Measurements from ENCODE around the gene CLMN. TPM values are rescaled to one million over a fixed set of nuclear protein-coding genes. Genes with fewer than 3 reads are reported as not detected.
"Not testable (repeated sequence)": the region's sequence is repeated elsewhere in the genome, so short reads cannot be mapped to it uniquely, and the experiment has no call there.

The CLMN gene
- total and polyA plus RNA-seq, 2 of the 13 experiments (the other 11 are each of a cell fraction or from before 2014, with no cell fraction given), result 15.1 to 16.7 TPM

- in situ Hi-C loops (cut with HindIII; ENCODE audit: extremely low pct_ligation_motif_present, low pct_unique_long_range_greater_than_20kb) (no loop called here), intact Hi-C loops (cut with micrococcal nuclease; ENCODE audit: unreplicated experiment) (no loop called here)
- BruUV-seq (replicated peaks), result no TSS peak
- no peak overlapping the region for H3K4me2 ChIP-seq (ENCODE audit: low read depth, low read length)
- no peak overlapping the region for H2AFZ ChIP-seq (ENCODE audit: low read length)
- DNase-seq (ENCODE audit: low spot score), result no peak
- H3K27me3 ChIP-seq (ENCODE audit: control insufficient read depth in 1 of 2, insufficient read depth in 2 of 2, low read length in 2 of 2), result no peaks in the 10 kb centered on the region
- H3K36me3 ChIP-seq (replicated peaks in 1 of 2; ENCODE audit: control insufficient read depth in 1 of 2, insufficient read depth in 2 of 2, low read length in 2 of 2), result 0 out of 5 replicates have a peak, but pooled peaks cover 0 to 2% of the 10 kb centered on the region in 2 experiments
- no CpG with 5 or more reads among the region's 1 CpG for WGBS (ENCODE audit: low lambda C conversion rate)
- H3K4me1 ChIP-seq (ENCODE audit: insufficient read depth, low read length), result peaks cover 19% of the 10 kb centered on the region
- FAIRE-seq, result no peak
- H3K9ac ChIP-seq (ENCODE audit: insufficient read depth, low read depth, low read length), result no peak overlapping the region
- no peak for TF ChIP-seq ZBTB20 (CRISPR knock-in tag; IDR thresholded peaks at IDR 0.05; ENCODE audit: borderline replicate concordance, low read depth)
- TF ChIP-seq PLSCR1 (CRISPR knock-in tag; IDR thresholded peaks at IDR 0.05; ENCODE audit: borderline replicate concordance), result no peak
- no peak for TF ChIP-seq HNF4A (CRISPR knock-in tag; IDR thresholded peaks at IDR 0.05)
- no peak for TF ChIP-seq STAT6 (CRISPR knock-in tag; IDR thresholded peaks at IDR 0.05; ENCODE audit: borderline replicate concordance)
- ChIA-PET POLR2A (no interaction called here), CTCF (ENCODE audit: low intra/inter-chr PET ratio, low total read pairs) (no interaction called here)
- H3K9me3 ChIP-seq (ENCODE audit: low read length), result no peaks in the 10 kb centered on the region
- H3K79me2 ChIP-seq (ENCODE audit: insufficient read depth, low read length), result peaks cover 91% of the 10 kb centered on the region
- no peak for ATAC-seq
- H3K27ac ChIP-seq (ENCODE audit: extremely low read length, insufficient read depth, low read length), result no peak overlapping the region
- H4K20me1 ChIP-seq (ENCODE audit: insufficient read depth, low read length), result peaks cover 18% of the 10 kb centered on the region
- H3K4me3 ChIP-seq (replicated peaks in 1 of 3; ENCODE audit: insufficient read depth in 1 of 3, low read depth in 2 of 3, low read length in 3 of 3), result no peak overlapping the region
Measured at GRCh38 chr14:95138876-95139275, 180.8 kb downstream of the CLMN start.

GRCh38 chr14:95138455-95138854 is 181.3 kb downstream of the CLMN start:
- DNase-seq (ENCODE audit: low spot score); ATAC-seq; H3K27me3 ChIP-seq (ENCODE audit: control insufficient read depth in 1 of 2, insufficient read depth in 2 of 2, low read length in 2 of 2); H3K4me2 ChIP-seq (ENCODE audit: low read depth, low read length); H3K27ac ChIP-seq (ENCODE audit: extremely low read length, insufficient read depth, low read length); CTCF ChIA-PET (ENCODE audit: low intra/inter-chr PET ratio, low total read pairs); POLR2A ChIA-PET; H3K4me3 ChIP-seq (replicated peaks in 1 of 3; ENCODE audit: insufficient read depth in 1 of 3, low read depth in 2 of 3, low read length in 3 of 3); H3K9me3 ChIP-seq (ENCODE audit: low read length); BruUV-seq (replicated peaks); H3K36me3 ChIP-seq (replicated peaks in 1 of 2; ENCODE audit: control insufficient read depth in 1 of 2, insufficient read depth in 2 of 2, low read length in 2 of 2); intact Hi-C loops (cut with micrococcal nuclease; ENCODE audit: unreplicated experiment); in situ Hi-C loops (cut with HindIII; ENCODE audit: extremely low pct_ligation_motif_present, low pct_unique_long_range_greater_than_20kb); FAIRE-seq; H3K9ac ChIP-seq (ENCODE audit: insufficient read depth, low read depth, low read length); H2AFZ ChIP-seq (ENCODE audit: low read length): not testable (repeated sequence)
- Histone ChIP-seq H3K4me1 (ENCODE audit: insufficient read depth, low read length) (peaks cover 19% of the 10 kb centered on the region), H4K20me1 (ENCODE audit: insufficient read depth, low read length) (peaks cover 18% of the 10 kb centered on the region), H3K79me2 (ENCODE audit: insufficient read depth, low read length) (peaks cover 86% of the 10 kb centered on the region)
- 95% methylated on average over 4 of the region's 5 CpGs for WGBS (ENCODE audit: low lambda C conversion rate)

Data from HepG2 (cell line).